Activated T-cell treated with anti-CD3 and anti-CD28 coated beads, Interleukin-2, amount 50 U/mL, for 72 hours (primary cell): ENCODE results near the gene KDM3A. TPM values are rescaled to one million over a fixed set of nuclear protein-coding genes. Genes with fewer than 3 reads are reported as not detected.
A peak's percentile ranks its signal among the peaks of the same experiment; 100 is the strongest.
"Not testable (repeated sequence)": the region's sequence is repeated elsewhere in the genome, so short reads cannot be mapped to it uniquely, and the experiment has no call there.

Experiments used
- ATAC-seq, 2 donors: fragments of 150-1000 bp; cut with Tn5 transposase; replicated peaks in 1 of 2; 2 replicates each; pipeline ENCODE4 v1.10.0; 2021; ENCODE audit warnings: moderate library complexity in 2 of 2, mild to moderate bottlenecking in 1 of 2
- DNase-seq, 2 donors: peaks; one replicate each; pipeline ENCODE4 v3.0.0; 2021 to 2022; ENCODE audit warnings: mixed read lengths in 1 of 2
- H3K27ac Mint-ChIP-seq: one replicate; pipeline ENCODE4 v1.8.0; 2022; ENCODE audit warnings: mild to moderate bottlenecking, moderate library complexity, mixed read lengths
- H3K27me3 Mint-ChIP-seq: one replicate; pipeline ENCODE4 v1.8.0; 2022; ENCODE audit warnings: low read depth, mixed read lengths
- H3K36me3 Mint-ChIP-seq, 2 donors: one replicate each; pipeline ENCODE4 v1.8.0; 2022; ENCODE audit warnings: mixed read lengths in 2 of 2, mild to moderate bottlenecking in 1 of 2; ENCODE audit not compliant: insufficient read depth in 2 of 2
- H3K4me1 Mint-ChIP-seq: one replicate; pipeline ENCODE4 v1.8.0; 2022; ENCODE audit warnings: low read depth, mixed read lengths
- H3K4me3 Mint-ChIP-seq, 2 donors: one replicate each; pipeline ENCODE4 v1.8.0; 2022; ENCODE audit warnings: mild to moderate bottlenecking in 2 of 2, mixed read lengths in 2 of 2, moderate library complexity in 2 of 2
- H3K9me3 Mint-ChIP-seq, 2 donors: one replicate each; pipeline ENCODE4 v1.8.0; 2022; ENCODE audit warnings: mixed read lengths in 2 of 2
- total RNA-seq, 2 donors: library from RNA; stranded (reverse); gene quantifications; one replicate each; pipeline ENCODE4 v1.2.3, GENCODE V29; 2022

The KDM3A gene
- total RNA-seq, 2 donors from 2014 or later: 61.2 to 66.8 TPM

DNA sequence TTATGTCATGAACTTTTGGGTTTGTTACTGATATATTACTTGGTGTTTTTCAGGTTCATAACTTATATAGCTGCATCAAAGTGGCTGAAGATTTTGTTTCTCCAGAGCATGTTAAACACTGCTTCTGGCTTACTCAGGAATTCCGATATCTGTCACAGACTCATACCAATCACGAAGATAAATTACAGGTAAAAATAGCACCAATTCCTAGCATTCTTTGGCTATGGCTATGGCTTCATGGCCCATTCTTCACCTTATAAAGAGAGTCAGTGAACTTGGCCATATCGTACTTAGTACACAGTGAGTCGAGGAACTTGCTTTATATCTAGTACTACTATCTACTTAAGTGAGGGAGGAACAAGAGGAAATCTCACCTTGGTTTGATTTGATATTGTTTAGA lies 49.9 kb downstream of the KDM3A start:
- Mint-ChIP-seq H3K4me1 (peaks cover 5% of the 10 kb centered on the region), H3K27ac (no peak overlapping the region), H3K4me3 (no peak overlapping the region), H3K9me3 (no peaks in the 10 kb centered on the region), H3K27me3 (no peaks in the 10 kb centered on the region), H3K36me3 (peaks cover 16 to 36% of the 10 kb centered on the region in 2 donors)
- ATAC-seq (no peak), DNase-seq (no peak)

DNA sequence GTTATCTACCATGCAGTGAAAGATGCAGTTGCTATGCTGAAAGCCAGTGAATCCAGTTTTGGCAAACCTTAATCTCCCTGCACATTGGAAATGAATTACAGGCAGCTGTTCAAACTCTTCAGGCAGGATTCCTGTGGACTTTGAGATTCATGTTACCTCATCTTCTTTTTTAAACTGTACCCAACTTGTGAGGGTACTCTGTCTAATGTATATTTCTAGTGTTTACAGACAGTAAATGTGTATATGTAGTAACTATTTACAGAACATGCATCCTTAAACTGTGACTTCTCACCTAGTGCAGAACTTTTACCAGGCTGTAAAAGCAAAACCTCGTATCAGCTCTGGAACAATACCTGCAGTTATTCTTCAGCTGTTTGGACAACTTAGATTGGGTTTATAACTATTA lies 50.9 kb downstream of the KDM3A start:
- no peak overlapping the region for H3K27ac Mint-ChIP-seq
- H3K4me1 Mint-ChIP-seq: no peaks in the 10 kb centered on the region
- DNase-seq (no peak), ATAC-seq (no peak)
- no peak overlapping the region for H3K4me3 Mint-ChIP-seq
- peaks cover 16 to 37% of the 10 kb centered on the region in 2 donors for H3K36me3 Mint-ChIP-seq
- H3K9me3 Mint-ChIP-seq: no peaks in the 10 kb centered on the region
- no peaks in the 10 kb centered on the region for H3K27me3 Mint-ChIP-seq

DNA sequence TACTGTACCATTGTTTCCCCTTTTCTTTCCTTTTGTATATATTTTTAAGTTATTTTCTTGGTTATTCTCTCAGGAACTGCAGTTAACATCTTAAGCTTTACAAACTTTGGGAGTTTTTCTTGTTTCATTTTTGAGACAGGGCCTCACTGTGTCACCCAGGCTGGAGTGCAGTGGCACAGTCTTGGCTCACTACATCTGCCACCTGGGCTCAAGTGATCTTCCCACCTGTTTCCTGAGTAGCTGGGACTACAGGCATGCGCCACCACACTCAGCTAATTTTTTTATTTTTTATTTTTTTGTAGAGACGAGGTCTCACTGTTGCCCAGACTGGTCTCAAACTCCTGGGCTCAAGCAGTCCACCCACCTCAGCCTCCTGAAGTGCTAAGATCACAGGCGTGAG lies 55.2 kb downstream of the KDM3A start:
- H3K4me1 Mint-ChIP-seq, H3K27me3 Mint-ChIP-seq, DNase-seq, ATAC-seq, H3K4me3 Mint-ChIP-seq: not testable (repeated sequence)
- peaks cover 39 to 65% of the 10 kb centered on the region in 2 donors for H3K36me3 Mint-ChIP-seq
- H3K9me3 Mint-ChIP-seq: peaks cover 10 to 19% of the 10 kb centered on the region in 2 donors
- peak overlapping the region; percentile 60 for H3K27ac Mint-ChIP-seq

DNA sequence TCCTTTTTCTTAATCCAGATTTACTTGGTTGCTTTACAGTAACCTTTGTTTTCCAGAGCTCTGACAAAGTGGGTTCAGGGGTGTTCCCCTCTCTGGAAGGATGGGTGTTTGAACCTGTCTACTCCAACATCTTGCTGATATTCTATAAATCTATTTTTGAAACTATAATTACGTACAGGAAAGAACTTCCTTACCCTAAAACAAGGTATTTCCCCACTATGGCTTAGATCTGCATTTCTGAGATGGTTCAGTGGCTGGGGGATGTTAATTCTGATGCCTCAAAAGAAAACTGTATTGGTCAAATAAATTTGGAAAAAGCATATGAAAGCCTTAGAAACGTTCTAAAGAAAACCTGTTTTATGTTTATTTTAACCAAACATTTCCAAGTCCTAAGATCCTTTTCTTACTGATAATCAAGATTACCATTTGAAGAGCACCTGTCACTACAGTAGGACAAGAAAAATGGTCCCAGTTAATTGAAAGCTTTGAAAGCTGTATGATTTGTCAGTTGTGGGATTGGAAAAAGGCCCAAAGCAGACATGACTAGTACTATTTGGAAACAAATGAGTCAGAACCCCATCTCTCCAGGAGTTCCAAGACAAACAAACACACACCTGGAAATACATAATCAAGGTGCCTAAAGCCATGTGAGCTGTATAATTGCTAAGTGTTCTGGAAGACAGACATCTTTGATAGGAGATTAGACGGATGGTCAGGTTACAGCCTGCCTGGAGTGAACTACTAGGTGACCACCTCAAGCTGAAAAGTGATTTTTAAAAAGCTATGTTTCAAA lies 57.5 kb downstream of the KDM3A start:
- H3K27me3 Mint-ChIP-seq: no peaks in the 10 kb centered on the region
- no peaks in the 10 kb centered on the region for H3K4me1 Mint-ChIP-seq
- DNase-seq: no peak
- H3K36me3 Mint-ChIP-seq: peaks cover 37 to 73% of the 10 kb centered on the region in 2 donors
- peak overlapping the region; percentile 34 for H3K27ac Mint-ChIP-seq
- H3K9me3 Mint-ChIP-seq: peaks cover 15 to 22% of the 10 kb centered on the region in 2 donors
- ATAC-seq: no peak
- no peak overlapping the region for H3K4me3 Mint-ChIP-seq

DNA sequence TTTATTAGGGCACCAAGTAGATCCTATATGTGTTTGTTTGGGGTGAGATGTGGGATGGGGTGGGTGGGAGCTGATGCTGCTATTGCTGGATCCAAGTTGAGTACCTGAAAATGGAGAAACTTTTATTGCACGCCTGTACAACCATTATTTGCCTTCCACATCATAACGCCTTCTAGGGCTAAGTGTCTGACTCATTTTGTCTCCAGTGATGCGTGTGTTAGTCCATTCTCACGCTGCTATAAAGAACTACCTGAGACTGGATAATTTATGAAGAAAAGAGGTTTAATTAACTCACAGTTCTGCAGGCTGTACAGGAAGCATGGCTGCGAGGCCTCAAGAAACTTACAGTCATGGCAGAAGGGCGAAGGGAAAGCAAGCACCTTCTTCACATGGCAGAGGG lies 58.2 kb downstream of the KDM3A start:
- DNase-seq (no peak), ATAC-seq (no peak)
- H3K27ac Mint-ChIP-seq: no peak overlapping the region
- no peaks in the 10 kb centered on the region for H3K4me1 Mint-ChIP-seq
- no peaks in the 10 kb centered on the region for H3K27me3 Mint-ChIP-seq
- H3K9me3 Mint-ChIP-seq: peaks cover 15 to 22% of the 10 kb centered on the region in 2 donors
- no peak overlapping the region for H3K4me3 Mint-ChIP-seq
- peaks cover 34 to 70% of the 10 kb centered on the region in 2 donors for H3K36me3 Mint-ChIP-seq

DNA sequence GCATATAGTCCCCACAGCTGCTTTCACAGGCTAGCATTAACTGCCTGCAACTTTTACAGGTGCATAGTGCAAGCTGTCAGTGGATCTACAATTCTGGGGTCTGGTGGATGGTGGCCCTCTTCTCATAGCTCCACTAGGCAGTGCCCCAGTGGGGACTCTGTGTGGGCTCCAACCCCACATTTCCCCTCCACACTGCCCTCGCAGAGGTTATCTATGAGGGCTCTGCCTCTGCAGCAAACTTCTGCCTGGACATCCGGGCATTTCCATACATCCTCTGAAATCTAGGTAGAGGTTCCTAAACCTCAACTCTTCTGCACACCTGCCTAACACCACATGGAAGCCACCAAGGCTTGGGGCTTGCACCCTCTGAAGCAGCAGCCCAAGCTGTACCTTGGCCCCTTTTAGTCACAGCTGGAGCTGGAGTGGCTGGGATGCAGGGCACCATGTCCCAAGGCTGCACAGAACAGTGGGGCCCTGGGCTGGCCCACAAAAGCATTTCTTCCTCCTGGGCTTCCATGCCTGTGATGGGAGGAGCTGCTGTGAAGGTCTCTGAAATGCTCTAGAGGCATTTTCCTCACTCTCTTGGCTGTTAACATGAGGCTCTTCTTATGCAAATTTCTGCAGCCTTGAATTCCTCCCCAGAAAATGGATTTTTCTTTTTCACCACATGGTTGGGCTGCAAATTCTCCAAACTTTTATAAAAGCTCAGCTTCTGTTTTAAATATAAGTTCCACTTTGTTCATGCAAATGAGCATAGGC lies 59.3 kb downstream of the KDM3A start:
- Mint-ChIP-seq H3K27ac (peak overlapping the region; percentile 25), H3K27me3 (no peaks in the 10 kb centered on the region), H3K9me3 (peaks cover 15 to 22% of the 10 kb centered on the region in 2 donors), H3K4me3 (no peak overlapping the region), H3K4me1 (no peaks in the 10 kb centered on the region), H3K36me3 (peaks cover 36 to 74% of the 10 kb centered on the region in 2 donors)
- no peak for DNase-seq
- ATAC-seq: no peak

DNA sequence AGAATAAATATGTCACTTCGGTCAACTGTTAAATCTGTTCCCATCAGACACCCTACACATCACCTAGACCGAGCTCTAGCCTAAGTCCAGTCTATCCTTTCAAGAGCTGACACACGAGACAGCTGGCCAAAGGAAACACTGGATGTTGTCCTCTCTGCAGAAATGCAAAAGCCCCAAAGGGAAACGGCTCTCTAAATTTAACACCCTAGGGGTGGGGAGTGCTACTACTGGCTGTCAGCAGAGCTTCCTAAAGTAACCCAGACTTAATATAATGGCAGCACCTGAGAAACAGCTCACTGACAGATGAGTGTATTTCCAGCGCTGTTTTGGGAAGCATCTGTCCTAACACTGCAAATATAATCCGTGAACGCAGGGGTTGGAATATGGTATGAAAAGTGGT lies 66.4 kb downstream of the KDM3A start:
- no peaks in the 10 kb centered on the region for H3K4me1 Mint-ChIP-seq
- H3K27me3 Mint-ChIP-seq: no peaks in the 10 kb centered on the region
- DNase-seq: no peak
- H3K4me3 Mint-ChIP-seq: no peak overlapping the region
- H3K36me3 Mint-ChIP-seq: peaks cover 6 to 22% of the 10 kb centered on the region in 2 donors
- H3K9me3 Mint-ChIP-seq: peaks cover 0 to 4% of the 10 kb centered on the region in 2 donors
- no peak for ATAC-seq
- H3K27ac Mint-ChIP-seq: no peak overlapping the region

DNA sequence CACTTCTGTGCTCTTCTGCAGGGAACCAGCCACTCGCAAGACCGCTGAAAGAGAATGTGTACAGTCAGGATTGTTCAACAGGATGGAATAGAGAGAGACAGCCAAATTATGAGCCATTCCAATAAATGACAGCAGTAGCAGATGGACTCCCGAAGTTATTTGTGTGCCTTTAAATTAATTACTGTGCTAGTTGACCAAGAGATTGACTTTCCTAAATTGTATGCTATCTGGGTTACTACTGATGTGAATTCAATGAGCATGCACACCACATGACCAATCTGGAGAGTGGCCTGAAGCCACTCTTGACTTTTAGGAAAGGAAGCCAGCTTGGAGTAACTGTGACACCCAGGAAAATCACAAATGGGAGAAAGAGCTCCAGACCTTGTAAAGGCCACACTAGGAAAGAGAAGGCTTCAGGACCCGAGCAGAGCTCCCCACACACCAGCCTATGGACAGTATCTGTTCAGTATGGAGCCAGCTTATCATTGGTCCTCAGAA lies 69.3 kb downstream of the KDM3A start:
- no peak for ATAC-seq
- H3K27ac Mint-ChIP-seq: no peak overlapping the region
- peaks cover 3 to 8% of the 10 kb centered on the region in 2 donors for H3K36me3 Mint-ChIP-seq
- no peaks in the 10 kb centered on the region for H3K27me3 Mint-ChIP-seq
- H3K9me3 Mint-ChIP-seq: no peaks in the 10 kb centered on the region
- H3K4me3 Mint-ChIP-seq: no peak overlapping the region
- no peak for DNase-seq
- no peaks in the 10 kb centered on the region for H3K4me1 Mint-ChIP-seq

DNA sequence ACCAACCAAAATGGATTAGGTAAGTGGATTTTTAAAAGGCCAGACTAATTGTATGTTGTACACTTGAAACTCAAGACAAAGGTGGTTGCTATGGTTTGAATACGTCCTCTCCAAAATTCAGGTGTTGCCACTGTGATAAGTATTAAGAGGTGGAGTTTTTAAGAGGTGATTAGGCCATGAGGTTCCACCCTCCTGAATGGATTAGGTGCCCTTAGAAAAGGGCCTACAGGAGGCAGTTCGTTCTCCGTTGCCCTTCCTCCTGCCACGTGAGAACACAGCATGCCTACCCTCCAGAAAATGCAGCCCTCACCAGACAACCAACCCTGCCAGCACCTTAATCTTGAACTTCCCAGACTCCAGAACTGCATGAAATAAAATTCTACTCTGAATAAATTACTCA lies 70.9 kb downstream of the KDM3A start:
- Mint-ChIP-seq H3K27me3 (no peaks in the 10 kb centered on the region), H3K9me3 (no peaks in the 10 kb centered on the region), H3K4me3 (no peak overlapping the region), H3K4me1 (no peaks in the 10 kb centered on the region), H3K27ac (no peak overlapping the region), H3K36me3 (peaks cover 3 to 7% of the 10 kb centered on the region in 2 donors)
- ATAC-seq: no peak
- DNase-seq: no peak

DNA sequence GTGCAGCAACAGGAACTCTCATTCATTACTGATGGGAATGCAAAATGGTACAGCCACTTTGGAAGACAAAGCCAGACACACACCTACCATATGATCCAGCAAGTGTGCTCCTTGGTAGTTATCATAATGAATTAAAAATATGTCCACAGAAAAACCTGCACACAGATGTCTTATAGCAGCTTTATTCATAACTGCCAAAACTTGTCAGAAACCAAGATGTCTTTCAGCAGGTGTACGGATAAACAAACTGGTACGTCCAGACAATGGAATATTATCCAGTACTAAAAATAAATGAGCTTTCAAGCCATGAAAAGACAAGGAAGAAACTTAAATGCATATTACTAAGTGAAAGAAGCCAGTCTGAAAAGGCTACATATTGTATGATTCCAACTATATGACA lies 71.7 kb downstream of the KDM3A start:
- no peak overlapping the region for H3K27ac Mint-ChIP-seq
- no peaks in the 10 kb centered on the region for H3K27me3 Mint-ChIP-seq
- no peaks in the 10 kb centered on the region for H3K9me3 Mint-ChIP-seq
- no peak for ATAC-seq
- H3K36me3 Mint-ChIP-seq: peaks cover 3 to 4% of the 10 kb centered on the region in 2 donors
- no peaks in the 10 kb centered on the region for H3K4me1 Mint-ChIP-seq
- no peak for DNase-seq
- no peak overlapping the region for H3K4me3 Mint-ChIP-seq

DNA sequence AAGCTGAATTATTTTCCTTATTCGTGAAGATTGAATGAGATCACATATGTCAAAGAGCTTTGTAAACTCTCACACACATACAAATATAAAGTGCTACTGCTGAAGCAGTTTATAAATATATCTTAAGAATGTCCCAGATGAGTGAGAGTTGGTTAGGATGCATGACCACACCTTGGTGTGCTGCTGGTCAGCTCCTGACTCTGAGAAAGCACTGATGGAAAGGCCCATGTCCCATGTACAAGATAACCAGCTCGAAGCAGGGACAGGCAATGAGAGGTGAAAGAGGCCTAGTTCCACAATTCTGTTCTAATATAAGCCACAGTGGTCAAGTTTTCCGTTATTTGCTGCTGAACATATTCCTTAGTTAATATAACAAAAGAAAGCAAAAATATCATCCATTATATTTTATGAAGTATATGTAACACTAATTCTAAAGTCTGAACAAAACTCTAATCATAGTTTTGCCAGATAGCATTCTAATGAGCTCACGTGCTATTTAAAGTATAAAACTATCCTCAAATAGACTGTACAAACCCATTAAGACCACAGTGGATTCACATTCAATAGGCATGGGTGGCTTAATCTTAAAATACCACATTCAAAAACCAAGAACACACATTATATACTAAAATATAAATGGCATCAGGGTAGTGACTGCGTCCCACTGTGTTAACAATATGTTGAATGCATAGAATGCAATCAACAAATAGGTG lies 72.9 kb downstream of the KDM3A start:
- H3K36me3 Mint-ChIP-seq: peaks cover under 1 to 3% of the 10 kb centered on the region in 2 donors
- ATAC-seq (no peak), DNase-seq (no peak)
- no peak overlapping the region for H3K4me3 Mint-ChIP-seq
- H3K9me3 Mint-ChIP-seq: no peaks in the 10 kb centered on the region
- H3K27ac Mint-ChIP-seq: no peak overlapping the region
- no peaks in the 10 kb centered on the region for H3K4me1 Mint-ChIP-seq
- no peaks in the 10 kb centered on the region for H3K27me3 Mint-ChIP-seq

DNA sequence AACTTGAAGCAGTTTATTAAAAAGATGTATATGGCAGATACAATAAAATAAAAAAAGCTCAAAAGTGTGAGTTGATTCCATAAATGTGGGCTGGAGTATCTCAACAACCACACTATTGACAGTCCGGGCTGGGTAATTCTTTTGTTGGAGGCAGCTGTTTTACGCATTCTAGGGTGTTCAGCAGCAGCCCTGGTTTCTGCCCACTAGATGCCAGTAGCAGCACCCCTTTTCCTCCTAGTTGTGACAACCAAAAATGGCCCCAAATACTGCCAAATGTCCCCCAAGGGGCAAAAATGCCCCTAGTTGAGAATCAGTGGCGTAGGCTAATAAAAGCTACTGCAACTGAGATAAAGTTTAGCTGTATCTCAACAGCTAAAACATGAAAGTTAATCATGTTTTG lies 77.3 kb downstream of the KDM3A start:
- peaks cover 2 to 8% of the 10 kb centered on the region in 2 donors for H3K9me3 Mint-ChIP-seq
- peaks cover 0 to 9% of the 10 kb centered on the region in 2 donors for H3K36me3 Mint-ChIP-seq
- no peak overlapping the region for H3K27ac Mint-ChIP-seq
- H3K27me3 Mint-ChIP-seq: no peaks in the 10 kb centered on the region
- H3K4me3 Mint-ChIP-seq: no peak overlapping the region
- DNase-seq (peak; percentile 14 to 24), ATAC-seq (no peak)
- no peaks in the 10 kb centered on the region for H3K4me1 Mint-ChIP-seq

DNA sequence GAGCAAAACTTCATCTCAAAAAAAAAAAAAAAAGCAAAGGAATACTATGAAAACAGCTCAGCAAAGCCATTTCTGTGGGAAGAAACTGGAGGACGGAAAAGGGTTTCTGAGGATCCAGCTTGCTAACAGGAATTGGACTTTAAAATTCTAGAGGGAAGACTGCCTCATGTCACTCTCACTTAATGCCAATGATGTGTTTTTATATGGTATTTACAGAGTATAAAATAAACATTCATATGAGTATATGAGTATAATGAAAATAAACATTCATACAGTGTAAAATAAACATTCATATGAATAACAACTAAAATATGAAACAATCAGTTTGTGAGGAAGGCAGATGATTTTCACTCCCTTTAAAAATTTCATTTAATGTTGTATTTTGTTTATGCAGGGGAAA lies 78.2 kb downstream of the KDM3A start:
- no peak overlapping the region for H3K27ac Mint-ChIP-seq
- H3K4me3 Mint-ChIP-seq: no peak overlapping the region
- peaks cover 2 to 8% of the 10 kb centered on the region in 2 donors for H3K9me3 Mint-ChIP-seq
- ATAC-seq (no peak), DNase-seq (no peak)
- no peaks in the 10 kb centered on the region for H3K4me1 Mint-ChIP-seq
- H3K27me3 Mint-ChIP-seq: no peaks in the 10 kb centered on the region
- peaks cover 0 to 9% of the 10 kb centered on the region in 2 donors for H3K36me3 Mint-ChIP-seq
